ENCODE data around the gene AGRP. TPM values are rescaled to one million over a fixed set of nuclear protein-coding genes. Genes with fewer than 3 reads are reported as not detected.

Gene AGRP
- total RNA-seq, 1 experiment from 2014 or later: not detected

- CTCF ChIA-PET: interaction anchor here (1.7 to 12.8 kb wide), 2 partner anchors 16 to 25 kb away, joined by 9 to 234 read pairs; no protein-coding TSS in a partner anchor
- H3K27me3 Mint-ChIP-seq (ENCODE audit: low read depth): no peaks in the 10 kb centered on the region; the same call in 1 of the 2 replicates
Observed at GRCh38 chr16:67449739-67450138, 33.6 kb downstream of the AGRP start.

GRCh38 chr16:67449336-67449735 lies 34.0 kb downstream of the AGRP start:
- H3K27me3 Mint-ChIP-seq (ENCODE audit: low read depth): no peaks in the 10 kb centered on the region; the same call in 1 of the 2 replicates
- ChIA-PET CTCF (interaction anchor here (1.7 to 12.8 kb wide), 2 partner anchors 16 to 25 kb away, joined by 9 to 234 read pairs; no protein-coding TSS in a partner anchor), POLR2A (interaction anchor here (1.0 kb wide), 1 partner anchor 26 kb away, joined by 3 read pairs; no protein-coding TSS in a partner anchor)
- TF ChIP-seq ZNF121 (CRISPR knock-in tag; IDR thresholded peaks at IDR 0.05): no peak
- TF ChIP-seq HMGXB4 (CRISPR knock-in tag; IDR thresholded peaks at IDR 0.05): no peak
- TF ChIP-seq ATF6 (CRISPR knock-in tag; IDR thresholded peaks at IDR 0.05): no peak
- TF ChIP-seq NFYB (CRISPR knock-in tag; conservative IDR thresholded peaks at IDR 0.05; ENCODE audit: low read depth): no peak
- TF ChIP-seq GRHL2 (CRISPR knock-in tag; IDR thresholded peaks at IDR 0.05; ENCODE audit: insufficient replicate concordance, severe bottlenecking): no peak
- TF ChIP-seq NR2C2 (CRISPR knock-in tag; IDR thresholded peaks at IDR 0.05): no peak
- TF ChIP-seq SOX15 (CRISPR knock-in tag; IDR thresholded peaks at IDR 0.05): no peak
- TF ChIP-seq FOXP1 (CRISPR knock-in tag; IDR thresholded peaks at IDR 0.05; ENCODE audit: borderline replicate concordance): no peak
- TF ChIP-seq ESRRA (CRISPR knock-in tag; IDR thresholded peaks at IDR 0.05; ENCODE audit: borderline replicate concordance): no peak
- no peak for TF ChIP-seq FOXJ3 (CRISPR knock-in tag; IDR thresholded peaks at IDR 0.05; ENCODE audit: borderline replicate concordance)
- no peak for TF ChIP-seq ZNF423 (CRISPR knock-in tag; IDR thresholded peaks at IDR 0.05)
- TF ChIP-seq GABPB1 (CRISPR knock-in tag; IDR thresholded peaks at IDR 0.05): no peak
- no peak for TF ChIP-seq CBFB (CRISPR knock-in tag; IDR thresholded peaks at IDR 0.05; ENCODE audit: low read depth)
- TF ChIP-seq ZNF281 (CRISPR knock-in tag; IDR thresholded peaks at IDR 0.05): no peak
- no peak for TF ChIP-seq ATF1 (CRISPR knock-in tag; IDR thresholded peaks at IDR 0.05)
- no peak for TF ChIP-seq JUN (CRISPR knock-in tag; IDR thresholded peaks at IDR 0.05)
- H3K36me3 Mint-ChIP-seq: 0 out of 2 replicates have a peak, but pooled peaks cover 3% of the 10 kb centered on the region
- peaks cover 2% of the 10 kb centered on the region for H3K4me1 Mint-ChIP-seq
- ATAC-seq (no peak), DNase-seq (ENCODE audit: low spot score) (no peak)
- no peaks in the 10 kb centered on the region for H3K9me3 Mint-ChIP-seq
- no peak overlapping the region for H3K4me3 Mint-ChIP-seq
- no peak overlapping the region for H3K27ac Mint-ChIP-seq

More at GRCh38 chr16:67449739-67450138, 33.6 kb downstream of the AGRP start:
- Mint-ChIP-seq H3K36me3 (0 out of 2 replicates have a peak, but pooled peaks cover 3% of the 10 kb centered on the region), H3K9me3 (no peaks in the 10 kb centered on the region), H3K4me3 (no peak overlapping the region), H3K27ac (no peak overlapping the region), H3K4me1 (no peaks in the 10 kb centered on the region; the same call in 1 of the 2 replicates)
- TF ChIP-seq PRDM15 (CRISPR knock-in tag; IDR thresholded peaks at IDR 0.05) (no peak), ATF3 (CRISPR knock-in tag; conservative IDR thresholded peaks at IDR 0.05) (no peak), TEAD1 (CRISPR knock-in tag; IDR thresholded peaks at IDR 0.05) (no peak), ZNF138 (CRISPR knock-in tag; conservative IDR thresholded peaks at IDR 0.05) (no peak), FOXP1 (CRISPR knock-in tag; IDR thresholded peaks at IDR 0.05; ENCODE audit: borderline replicate concordance) (no peak), SMAD4 (CRISPR knock-in tag; IDR thresholded peaks at IDR 0.05) (no peak), TCF7 (CRISPR knock-in tag; IDR thresholded peaks at IDR 0.05; ENCODE audit: low read depth) (no peak), GABPB1 (CRISPR knock-in tag; IDR thresholded peaks at IDR 0.05) (no peak), ZNF263 (CRISPR knock-in tag; IDR thresholded peaks at IDR 0.05; ENCODE audit: low read depth) (no peak), HMGA2 (CRISPR knock-in tag; IDR thresholded peaks at IDR 0.05) (no peak)
- ATAC-seq (no peak), DNase-seq (ENCODE audit: low spot score) (no peak)
- POLR2A ChIA-PET: interaction anchor here (1.0 kb wide), 1 partner anchor 26 kb away, joined by 3 read pairs; no protein-coding TSS in a partner anchor
